ENCODE measurements around the gene CCDC91. TPM values are rescaled to one million over a fixed set of nuclear protein-coding genes. Genes with fewer than 3 reads are reported as not detected.
A peak's percentile ranks its signal among the peaks of the same experiment; 100 is the strongest.

CCDC91 gene
- total RNA-seq, 1 donor from 2014 or later: 43.0 TPM

DNA sequence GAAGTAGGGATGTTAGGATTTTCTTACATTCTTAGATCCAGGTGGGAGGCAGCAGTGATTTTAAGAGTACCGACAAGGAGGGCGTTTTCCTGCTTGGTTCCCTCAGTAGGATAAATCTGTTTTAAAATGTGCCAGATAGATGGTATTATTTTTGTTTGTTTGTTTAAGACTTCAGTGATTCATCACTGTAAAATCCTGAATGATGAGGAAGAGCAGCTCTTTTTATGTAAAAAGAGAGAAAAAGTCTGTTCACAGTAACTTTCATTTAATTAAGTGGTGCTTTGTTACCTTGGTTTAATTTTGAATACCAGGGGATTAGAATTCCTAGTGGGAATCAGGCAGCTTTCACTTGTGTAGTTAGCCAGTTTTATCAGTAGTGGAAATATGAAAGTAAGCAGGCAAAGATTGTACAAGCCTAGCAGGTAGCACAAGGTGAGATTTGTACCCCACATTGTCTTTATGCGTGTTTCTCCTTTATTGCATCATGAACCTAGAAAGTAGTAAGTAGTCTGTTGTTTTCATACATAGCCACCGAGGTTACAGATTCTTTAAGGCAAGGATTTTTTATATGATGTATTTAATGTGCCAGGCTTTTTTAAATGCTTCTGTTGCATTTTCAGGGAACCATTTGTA, 349.6 kb downstream of the CCDC91 start:
- DNase-seq: no peak

DNA sequence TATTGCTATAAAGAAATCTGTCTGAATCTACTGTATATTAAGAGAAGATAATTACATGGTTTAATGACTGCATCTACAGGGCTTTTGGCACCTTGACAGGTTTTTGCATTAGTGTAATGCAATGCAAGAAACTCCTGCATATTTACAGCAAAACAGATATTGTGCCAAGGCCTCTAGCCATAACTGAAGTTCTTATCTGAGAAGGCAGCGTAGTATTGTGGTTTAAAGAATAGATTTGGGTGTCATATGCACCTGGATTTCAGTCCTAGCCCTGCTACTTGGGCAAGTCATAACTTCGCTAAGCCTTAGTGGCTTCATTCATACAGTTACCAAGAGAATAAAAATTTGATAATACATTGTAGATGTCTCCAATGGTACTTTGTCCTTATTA, 350.1 kb downstream of the CCDC91 start:
- DNase-seq: no peak

DNA sequence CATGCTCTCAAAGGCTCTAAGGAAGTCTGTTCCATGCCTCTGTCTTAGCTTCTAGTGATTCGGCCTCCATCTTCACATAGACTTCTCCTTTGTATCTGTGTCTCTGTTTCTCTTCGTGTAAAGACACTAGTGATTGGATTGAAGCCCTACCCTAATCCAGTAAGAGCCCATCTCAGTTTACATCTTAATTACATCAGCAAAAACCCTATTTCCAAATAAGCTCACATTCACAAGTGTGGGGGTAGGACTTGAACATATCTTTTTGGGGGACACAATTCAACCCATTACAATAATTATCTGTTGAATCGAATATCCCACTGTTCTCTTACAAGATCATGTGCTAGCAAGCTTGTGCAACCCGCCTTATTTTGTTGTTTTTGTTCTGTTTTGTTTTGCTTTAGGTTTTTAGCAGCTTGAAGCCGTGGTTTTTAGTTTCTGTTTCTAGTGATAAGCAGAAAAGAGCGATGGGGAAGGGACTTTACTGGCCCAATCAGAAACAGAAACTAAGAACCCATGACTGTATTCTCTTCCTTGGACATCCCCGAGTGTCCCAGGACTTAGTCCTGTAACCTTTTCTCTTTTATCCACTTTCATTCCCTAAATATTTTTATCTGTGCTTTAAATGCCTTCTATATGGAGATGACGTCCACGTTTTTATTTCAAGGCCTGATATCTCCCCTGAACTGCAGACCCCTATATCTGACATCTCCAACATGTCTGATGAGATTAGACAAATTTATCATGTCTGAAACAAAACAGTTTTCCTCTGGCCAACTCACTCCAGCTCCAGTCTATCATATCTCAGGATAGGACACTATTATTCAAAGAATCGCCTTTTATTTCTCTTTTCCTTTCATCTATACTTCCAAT, 353.0 kb downstream of the CCDC91 start:
- no peak for DNase-seq

DNA sequence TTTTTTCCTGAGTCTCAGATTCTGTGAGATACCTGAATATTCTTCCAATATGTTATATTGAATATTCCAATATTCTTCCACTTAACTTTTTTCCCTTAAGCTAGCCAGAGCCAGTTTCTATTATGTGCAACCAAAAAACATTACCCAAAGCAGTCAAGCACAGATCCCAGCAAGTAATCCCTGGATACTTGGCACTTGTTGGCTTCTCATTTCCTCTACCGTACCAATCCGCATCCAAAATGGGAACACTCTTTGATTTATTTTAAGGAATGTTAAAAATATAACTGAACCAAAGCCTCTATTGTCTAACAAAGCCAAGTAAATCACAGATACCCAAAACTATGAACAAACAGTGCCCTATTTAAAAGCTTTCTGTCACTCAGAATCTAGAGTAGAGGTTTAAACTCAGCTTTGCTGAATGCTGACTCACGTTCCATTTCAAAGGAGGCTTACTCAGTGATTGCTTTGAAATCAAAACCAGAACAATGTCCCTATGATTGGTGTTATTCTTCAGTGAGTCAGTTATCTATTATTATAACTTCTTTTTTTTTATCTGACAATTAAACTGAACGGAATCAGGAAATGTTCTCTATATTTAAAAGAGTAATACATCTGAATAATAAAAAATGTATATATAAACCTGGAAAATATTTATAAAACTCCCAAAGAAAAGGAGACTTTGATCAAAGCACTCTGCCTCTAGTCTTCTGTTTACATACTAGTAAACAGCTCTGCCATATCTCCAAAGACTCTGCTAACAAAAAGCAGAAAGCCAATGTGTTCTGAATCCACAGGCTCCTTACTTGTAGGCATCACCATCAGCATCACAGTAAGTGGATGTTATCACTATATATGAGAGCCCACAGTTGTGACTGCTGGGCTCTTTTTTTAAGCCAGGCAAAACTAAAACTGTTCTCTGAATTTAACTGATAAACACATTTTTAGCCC, 360.8 kb downstream of the CCDC91 start:
- no peak for DNase-seq

DNA sequence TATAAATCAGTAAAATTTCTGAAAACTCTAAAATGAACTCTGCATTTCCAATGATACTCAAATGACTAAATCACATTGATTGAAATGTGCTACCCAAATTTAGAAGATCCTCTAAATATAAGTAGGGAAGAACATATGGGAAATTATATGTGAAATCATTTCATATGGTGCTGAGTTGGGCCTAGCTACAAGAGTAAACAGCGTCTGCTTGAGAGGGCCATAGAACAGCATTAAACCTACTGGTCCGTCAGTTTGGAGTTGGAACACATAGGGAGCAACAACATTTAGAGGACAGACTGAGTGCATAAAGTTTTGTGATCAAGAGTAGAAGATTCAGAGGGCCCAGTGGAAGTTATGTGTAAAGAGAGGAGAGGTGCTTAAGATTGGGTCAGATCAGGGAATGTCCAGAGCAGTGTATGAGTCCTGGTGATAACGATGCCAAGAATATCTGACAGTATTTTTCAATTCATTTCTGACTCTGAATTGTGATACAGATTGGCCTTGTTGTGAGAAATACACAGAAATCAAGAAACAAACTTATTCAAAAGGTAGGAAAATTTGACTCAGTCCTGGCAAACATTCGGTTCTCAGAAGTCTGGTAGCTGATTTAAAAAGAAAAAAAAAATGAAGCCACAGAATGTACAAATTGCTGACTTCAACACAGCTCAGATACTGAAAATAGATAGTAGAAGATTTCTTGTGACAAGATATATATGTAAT, 362.2 kb downstream of the CCDC91 start:
- DNase-seq: no peak

DNA sequence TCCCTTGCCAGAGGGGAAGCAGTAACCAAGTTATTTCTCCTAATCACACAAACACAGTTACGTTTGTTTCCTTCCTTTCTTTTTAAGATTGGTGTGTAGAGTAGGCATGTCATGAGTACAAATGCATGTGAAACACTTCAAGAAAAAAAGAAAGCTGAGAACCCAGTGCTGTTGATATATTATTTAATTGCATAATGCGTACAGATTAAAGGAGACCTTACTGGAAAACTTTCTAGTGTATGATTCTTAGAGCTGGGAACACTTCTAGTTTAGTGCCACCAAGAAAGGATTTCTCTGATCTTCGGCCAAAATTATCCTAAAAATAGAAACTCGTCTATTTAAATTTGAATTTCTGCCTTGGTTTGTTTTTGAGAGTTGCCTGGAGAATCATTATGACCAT, 365.5 kb downstream of the CCDC91 start:
- DNase-seq: no peak

DNA sequence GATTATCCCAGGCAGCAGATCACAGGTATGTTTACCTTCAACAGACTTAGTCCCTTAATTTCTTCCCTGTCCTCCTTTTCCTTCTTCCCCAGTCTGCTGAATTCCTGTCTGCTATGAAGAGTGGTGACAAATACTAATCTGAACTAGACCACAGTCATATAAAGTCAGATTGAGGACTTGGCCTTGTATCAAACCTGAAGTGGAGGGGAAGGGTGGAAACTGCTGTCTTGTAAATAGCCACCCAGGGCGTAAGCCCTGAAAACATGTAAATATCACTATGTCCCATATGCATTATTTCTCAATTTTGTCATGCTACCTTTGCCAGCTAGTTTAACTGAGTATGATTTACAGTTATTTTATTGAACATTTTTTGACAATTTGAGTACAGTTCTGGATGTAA, 368.0 kb downstream of the CCDC91 start:
- DNase-seq: no peak

DNA sequence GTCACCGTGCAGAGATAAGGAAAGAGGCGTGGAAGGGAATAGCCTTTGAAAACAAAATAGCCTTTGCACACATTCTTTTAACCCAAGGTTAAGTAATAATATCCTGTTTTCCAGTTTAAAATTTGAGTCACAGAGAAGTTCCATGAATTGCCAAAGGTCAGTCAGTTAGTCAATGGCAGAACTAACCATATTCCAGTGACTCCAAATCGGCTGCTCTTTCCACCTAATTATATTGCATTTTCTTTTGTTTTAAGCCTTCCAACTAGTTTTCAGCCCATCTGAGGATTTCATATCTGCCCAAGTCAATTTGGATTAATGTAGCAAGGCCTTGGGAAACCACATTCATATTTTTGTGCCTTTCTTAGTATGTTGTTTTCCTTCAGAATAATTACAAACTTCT, 373.0 kb downstream of the CCDC91 start:
- no peak for DNase-seq

DNA sequence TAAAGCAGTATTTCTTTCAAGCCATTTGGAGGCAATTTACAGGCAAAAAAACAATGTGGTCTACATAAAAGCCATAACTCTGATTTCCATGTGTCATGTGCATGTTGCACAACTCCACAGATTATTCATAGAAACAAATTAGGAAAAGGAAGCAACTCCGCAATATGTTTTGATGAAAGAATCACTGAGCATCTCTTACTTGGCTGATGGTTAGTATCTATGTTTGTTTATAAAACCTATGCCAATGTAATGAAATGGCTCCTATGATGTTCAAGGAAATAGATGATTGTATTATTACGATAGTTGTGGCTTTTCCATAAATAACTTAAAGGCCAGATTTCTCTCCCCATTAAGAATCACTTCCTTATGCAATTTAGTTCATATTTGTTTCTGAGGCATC, 373.7 kb downstream of the CCDC91 start:
- no peak for DNase-seq

DNA sequence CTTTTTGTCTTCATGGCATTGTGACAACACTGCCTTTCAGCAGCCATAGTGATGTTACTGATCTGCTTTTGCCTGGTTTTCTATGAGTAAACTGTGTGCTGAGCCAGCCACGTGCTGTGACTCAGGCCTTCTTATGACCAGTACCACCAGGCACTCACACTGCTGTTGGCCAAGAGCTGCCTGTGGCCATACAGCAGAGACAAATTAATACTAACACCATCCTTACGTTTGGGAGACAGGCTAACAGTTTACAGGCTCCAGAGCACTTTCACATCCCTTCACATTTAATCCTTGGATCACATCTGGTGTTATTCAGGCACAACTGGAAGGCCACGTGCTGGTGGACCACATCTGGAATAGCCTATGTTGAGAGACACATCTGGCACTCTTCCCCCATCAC, 377.9 kb downstream of the CCDC91 start:
- peak; percentile 70 for DNase-seq

DNA sequence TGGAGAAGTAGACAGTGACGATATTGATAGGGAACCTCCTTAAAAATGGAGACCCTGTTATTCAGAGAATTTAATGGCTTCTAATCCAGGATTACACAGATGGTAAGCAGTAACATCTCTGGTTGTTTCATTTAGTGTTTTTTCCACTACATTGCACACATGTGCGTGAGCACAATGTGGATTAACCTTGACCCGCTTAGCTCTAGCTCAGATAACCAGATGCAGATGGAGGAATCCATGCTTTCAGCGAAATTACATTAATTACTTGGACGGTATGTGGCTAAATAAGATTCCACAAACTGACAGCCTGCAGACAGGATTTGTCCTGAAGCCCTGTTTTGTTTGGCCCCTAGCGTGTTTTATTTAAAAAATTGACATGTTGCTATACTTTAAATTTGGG, 378.4 kb downstream of the CCDC91 start:
- DNase-seq: peak; percentile 69

DNA sequence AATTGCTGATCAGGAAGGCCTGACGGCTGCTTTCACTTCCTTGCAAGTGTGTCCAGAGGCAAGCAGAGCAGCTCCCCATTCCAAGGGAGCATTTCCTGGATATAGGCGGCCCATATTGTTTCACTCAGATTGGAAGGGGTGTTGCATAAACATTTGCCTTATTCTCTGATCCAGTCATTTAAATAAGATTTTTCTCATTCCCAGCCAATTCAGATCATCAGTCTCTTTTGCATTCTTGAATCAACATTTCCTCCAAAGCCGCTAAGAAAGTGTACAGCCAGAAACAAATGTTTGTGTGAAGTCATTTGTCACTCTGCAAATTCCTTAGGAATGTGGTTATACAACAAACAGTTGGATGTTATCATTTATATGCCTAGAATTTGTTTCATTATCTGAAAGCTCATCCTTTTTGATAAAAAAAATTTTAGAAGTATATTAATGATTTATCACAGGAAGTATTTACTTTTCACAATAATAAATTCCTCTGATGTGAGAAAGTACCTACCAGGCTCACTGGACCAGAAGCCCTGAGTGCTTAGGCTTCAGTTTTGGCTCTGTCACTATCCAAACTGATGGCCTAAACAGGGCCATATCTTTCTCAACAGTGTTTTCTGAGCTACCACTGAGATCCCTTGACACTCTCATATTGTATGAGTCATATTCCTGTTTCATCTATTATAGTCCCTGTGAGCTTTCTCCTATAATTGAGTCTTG, 379.6 kb downstream of the CCDC91 start:
- peak; percentile 73 for DNase-seq

DNA sequence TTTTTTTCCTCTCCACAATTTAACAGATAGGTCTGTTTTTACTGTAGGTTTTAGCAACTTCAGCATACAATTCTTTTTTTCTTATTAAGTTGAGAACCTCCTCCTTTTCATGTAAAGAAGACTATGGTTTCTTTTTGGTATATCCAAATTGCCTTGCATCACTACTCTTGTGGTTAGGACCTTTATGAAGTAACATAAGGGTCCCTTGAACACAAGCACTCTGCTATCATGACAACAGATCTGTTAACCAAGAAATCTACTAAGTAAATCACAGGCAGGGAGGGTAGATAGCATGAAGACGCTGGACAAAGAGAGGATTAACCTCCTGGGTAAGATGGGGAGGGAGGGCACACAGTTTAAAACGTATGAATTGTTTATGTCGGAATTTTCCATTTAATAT, 380.6 kb downstream of the CCDC91 start:
- DNase-seq: no peak

DNA sequence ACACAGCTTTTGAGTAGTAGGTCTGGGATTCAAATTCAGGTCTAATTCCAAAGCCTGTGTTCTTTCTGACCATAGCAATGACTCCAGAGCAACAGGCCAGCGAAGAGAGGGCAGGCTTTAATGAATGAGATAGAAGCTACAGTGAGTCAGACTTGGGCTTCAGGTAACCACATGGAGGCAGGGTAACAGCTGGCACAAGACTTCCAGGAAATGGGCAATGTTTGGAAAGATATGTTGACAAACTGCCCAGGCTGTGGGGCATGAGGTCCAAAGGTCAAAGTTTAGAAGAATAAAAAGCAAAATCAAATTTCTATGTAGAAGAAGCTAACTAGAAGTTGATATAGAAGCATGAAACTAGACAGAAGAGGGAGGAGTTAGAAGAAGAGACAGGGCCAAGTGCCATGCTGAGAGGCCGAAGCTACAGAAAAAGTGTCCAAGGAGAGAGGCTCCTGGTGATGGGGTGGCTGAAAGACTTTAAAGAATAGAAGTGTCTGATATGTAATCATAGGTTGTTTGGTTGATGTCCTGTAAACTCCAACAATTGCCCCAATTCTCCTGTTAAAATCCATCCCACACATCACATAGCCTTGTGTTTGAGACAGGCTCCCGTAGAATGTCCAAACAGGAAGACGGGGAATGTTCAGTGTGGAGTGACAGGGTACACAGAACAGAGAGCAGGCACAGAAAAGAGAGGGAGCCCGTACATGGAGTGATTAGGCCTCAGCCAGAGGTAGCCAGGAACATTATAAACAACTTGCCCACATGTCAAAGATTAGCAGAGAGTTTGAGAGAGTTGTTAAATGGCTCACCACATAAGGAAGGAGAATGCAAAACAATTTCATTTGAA, 384.7 kb downstream of the CCDC91 start:
- DNase-seq: no peak

DNA sequence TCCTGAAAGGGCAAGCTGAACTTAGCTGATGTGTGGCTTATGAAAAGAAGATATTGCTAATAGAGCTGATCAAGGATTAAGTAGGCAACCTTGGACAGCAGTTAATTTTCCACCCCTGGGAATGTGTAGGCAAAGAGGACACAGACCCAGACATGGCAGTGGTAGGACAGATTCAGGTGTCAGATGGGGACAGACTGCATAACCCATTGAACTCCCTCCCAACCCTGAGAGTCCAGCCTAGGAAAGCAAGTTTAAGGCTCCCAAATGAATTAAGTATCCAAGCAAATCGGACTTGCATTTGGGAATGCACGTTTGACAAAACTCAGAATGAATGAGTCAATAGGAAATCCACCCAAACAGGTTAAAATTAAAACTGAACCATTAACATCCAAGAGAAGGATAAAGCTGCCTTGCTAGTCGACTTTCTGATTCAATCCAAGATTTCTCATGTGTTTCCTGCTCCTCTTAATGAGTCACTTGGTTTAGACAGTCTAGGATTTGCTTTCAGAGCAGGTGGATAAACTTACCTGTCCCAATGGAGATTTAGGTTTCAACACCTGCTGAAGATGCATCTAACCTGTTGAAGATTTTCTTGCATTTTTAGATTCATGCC, 385.4 kb downstream of the CCDC91 start:
- no peak for DNase-seq

DNA sequence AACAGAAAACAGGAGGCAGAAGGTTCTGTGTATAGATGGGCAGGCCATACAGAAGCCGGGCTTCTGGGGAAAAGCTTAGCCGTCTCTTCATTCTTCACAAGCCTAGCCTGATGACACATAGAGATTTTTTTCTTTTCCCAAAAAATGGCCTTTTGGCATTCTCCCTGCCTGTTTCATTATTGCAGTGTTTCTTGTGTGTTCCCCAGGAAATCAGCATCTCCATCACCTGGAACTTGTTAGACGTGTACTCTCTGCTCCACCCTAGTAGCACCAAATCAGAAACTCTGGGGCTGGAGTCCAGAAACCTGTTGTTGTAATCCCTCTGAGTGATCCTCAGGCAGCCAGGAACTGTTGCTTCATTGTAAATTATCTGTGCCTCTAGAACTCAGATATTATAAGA, 388.1 kb downstream of the CCDC91 start:
- DNase-seq: peak; percentile 6

DNA sequence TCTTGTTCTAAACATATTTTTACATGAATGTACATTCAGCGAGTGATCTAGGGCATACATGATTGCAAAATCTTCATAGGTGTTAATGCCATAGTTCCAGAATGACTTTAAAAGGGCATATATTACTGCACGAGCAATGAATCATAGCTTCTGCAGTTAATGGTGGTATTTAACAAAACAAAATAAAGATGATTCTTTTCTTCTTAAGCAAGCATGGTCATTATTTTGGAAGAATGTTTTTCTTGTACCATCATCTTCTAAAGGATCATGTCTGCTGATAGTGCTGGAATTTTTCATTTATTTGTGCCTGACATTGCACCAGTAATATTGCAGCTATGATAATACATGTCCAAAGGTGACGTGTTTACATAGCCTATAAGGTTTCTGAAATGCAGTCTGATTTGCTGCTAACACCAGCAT, 388.6 kb downstream of the CCDC91 start:
- no peak for DNase-seq

DNA sequence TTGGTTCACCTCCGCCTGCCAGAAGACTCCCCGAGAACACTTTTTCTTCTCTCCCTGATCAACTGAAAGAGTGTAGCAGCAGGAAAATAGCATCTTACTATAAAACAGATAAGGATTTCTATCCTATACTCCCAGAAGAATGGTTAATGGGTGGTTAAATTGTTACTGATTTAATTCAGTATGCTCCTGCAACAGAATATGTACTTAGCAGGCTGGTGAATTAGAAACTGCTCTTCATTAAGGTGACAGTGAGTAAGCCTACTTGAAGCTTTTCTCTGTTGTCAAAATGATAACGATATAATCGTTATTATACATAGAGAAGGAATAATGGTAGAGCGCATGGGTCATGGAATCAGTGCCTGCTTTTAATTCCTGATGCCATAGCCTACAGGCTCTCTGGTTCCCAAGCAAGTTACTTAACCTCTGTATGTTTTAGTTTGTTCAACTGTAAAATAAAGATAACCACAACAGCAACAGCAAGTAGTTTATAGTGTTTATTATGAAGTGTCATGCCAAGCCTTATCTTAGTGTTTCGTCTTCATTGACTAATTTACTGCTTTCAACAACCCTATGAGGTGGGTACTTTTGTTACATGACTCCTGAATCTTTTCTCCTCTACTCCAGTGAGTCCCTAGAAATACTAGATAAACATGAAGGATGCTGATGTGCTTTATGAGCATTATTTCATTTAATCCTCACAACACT, 392.6 kb downstream of the CCDC91 start:
- no peak for DNase-seq

DNA sequence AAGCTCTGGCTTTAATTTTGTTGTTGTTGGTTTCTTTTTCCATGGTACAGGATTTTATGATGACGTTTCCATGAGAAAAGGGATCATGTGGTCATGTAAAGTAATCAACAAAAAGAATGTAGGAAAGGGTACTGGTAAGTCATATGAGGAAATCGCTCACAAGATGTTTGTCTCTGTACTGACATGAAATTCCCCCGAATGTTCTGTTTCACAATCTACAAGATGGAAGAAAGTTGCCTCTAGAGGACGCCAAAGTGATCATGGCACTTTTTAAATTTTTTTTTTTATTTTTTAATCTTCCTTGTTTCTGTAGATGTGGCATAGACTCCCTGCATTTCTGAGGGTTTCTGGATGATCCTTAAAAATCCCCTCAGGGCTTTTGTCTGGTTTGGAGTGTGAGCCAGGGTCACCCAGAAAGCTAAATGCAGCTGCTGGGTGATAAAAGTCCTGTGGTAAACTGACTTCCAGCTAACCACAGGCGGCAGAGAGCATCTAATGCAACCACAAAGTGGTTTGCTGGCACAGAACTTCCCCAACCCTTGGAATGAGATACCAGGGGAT, 393.5 kb downstream of the CCDC91 start:
- no peak for DNase-seq
